Neural cell (in vitro differentiated cells): Measurements from ENCODE around the gene TNS3. TPM values are rescaled to one million over a fixed set of nuclear protein-coding genes. Genes with fewer than 3 reads are reported as not detected.

ENCODE experiments used
- H2AFZ ChIP-seq: fragments of 200-600, 300-800 bp; sonication (generic), shearing (Covaris generic); 2 replicates; pipeline ENCODE4 v1.6.0; 2014; ENCODE audit warnings: low read depth, mild to moderate bottlenecking, antibody characterized with exemption, low read length, moderate library complexity
- H3F3A ChIP-seq: fragments of 200-600 bp; shearing (Covaris generic); 2 replicates; pipeline ENCODE4 v1.6.1; 2016; ENCODE audit warnings: mild to moderate bottlenecking, moderate library complexity, mixed read lengths, antibody characterized with exemption, low read length; ENCODE audit not compliant: insufficient read depth, poor library complexity, severe bottlenecking
- H3K27ac ChIP-seq: fragments of 200-600, 300-800 bp; sonication (generic), shearing (Covaris generic); 2 replicates; pipeline ENCODE4 v1.5.1; 2014; ENCODE audit warnings: mild to moderate bottlenecking, low read length, moderate library complexity
- H3K27me3 ChIP-seq: fragments of 300-800, 200-600 bp; sonication (generic), shearing (Covaris generic); 2 replicates; pipeline ENCODE4 v1.6.0; 2014; ENCODE audit warnings: mild to moderate bottlenecking, low read depth, low read length, moderate library complexity; ENCODE audit not compliant: insufficient read depth
- H3K36me3 ChIP-seq: fragments of 300-800, 200-600 bp; sonication (generic), shearing (Covaris generic); 2 replicates; pipeline ENCODE4 v1.5.1; 2014; ENCODE audit warnings: mild to moderate bottlenecking, antibody characterized with exemption, low read length, moderate library complexity; ENCODE audit not compliant: insufficient read depth
- H3K4me2 ChIP-seq: fragments of 300-800, 200-600 bp; sonication (generic), shearing (Covaris generic); 2 replicates; pipeline ENCODE4 v1.6.0; 2014; ENCODE audit warnings: mild to moderate bottlenecking, low read length
- H3K4me3 ChIP-seq: fragments of 300-800, 200-600 bp; sonication (generic), shearing (Covaris generic); 2 replicates; pipeline ENCODE4 v1.5.1; 2014; ENCODE audit warnings: mild to moderate bottlenecking, low read length, moderate library complexity
- H3K79me2 ChIP-seq: fragments of 200-600 bp; shearing (Covaris generic); replicated peaks from 2 replicates; pipeline ENCODE4 v1.6.0; 2014; ENCODE audit warnings: mild to moderate bottlenecking, low read length, moderate library complexity; ENCODE audit not compliant: insufficient read depth
- H3K9ac ChIP-seq: fragments of 300-800, 200-600 bp; sonication (generic), shearing (Covaris generic); 2 replicates; pipeline ENCODE4 v1.6.1; 2016; ENCODE audit warnings: mild to moderate bottlenecking, low read length, mixed read lengths
- H3K9me2 ChIP-seq: fragments of 200-600 bp; shearing (Covaris generic); 2 replicates; pipeline ENCODE4 v1.6.1; 2016; ENCODE audit warnings: mild to moderate bottlenecking, low read length, mixed read lengths; ENCODE audit not compliant: insufficient read depth
- H3K9me3 ChIP-seq: fragments of 200-600, 300-800 bp; sonication (generic), shearing (Covaris generic); 2 replicates; pipeline ENCODE4 v1.6.1; 2016; ENCODE audit warnings: mild to moderate bottlenecking, mixed run types, low read length, moderate library complexity, mixed read lengths
- H4K20me1 ChIP-seq: fragments of 200-600 bp; shearing (Covaris generic); 2 replicates; pipeline ENCODE4 v1.6.1; 2016; ENCODE audit warnings: mild to moderate bottlenecking, mixed run types; ENCODE audit not compliant: insufficient read depth
- CTCF ChIP-seq: fragments of 450-650 bp; IDR thresholded peaks from 2 replicates; pipeline ENCODE4 v1.5.1; 2014; ENCODE audit warnings: antibody characterized with exemption, mild to moderate bottlenecking, moderate library complexity; ENCODE audit not compliant: poor library complexity, severe bottlenecking
- EP300 ChIP-seq: fragments of 450-650 bp; conservative IDR thresholded peaks from 2 replicates; pipeline ENCODE4 v1.6.1; 2014; ENCODE audit warnings: antibody characterized with exemption, mild to moderate bottlenecking, moderate library complexity; ENCODE audit not compliant: poor library complexity, severe bottlenecking
- EZH2 ChIP-seq: fragments of 200-600, 300-800 bp; shearing (Covaris generic), sonication (generic); IDR thresholded peaks from 2 replicates; pipeline ENCODE4 v1.6.1; 2014; ENCODE audit warnings: antibody characterized with exemption, low read length, borderline replicate concordance, mild to moderate bottlenecking; ENCODE audit not compliant: insufficient read depth, poor library complexity, severe bottlenecking
- MXI1 ChIP-seq: fragments of 450-650 bp; conservative IDR thresholded peaks from 2 replicates; pipeline ENCODE4 v1.6.1; 2014; ENCODE audit warnings: antibody characterized with exemption, mild to moderate bottlenecking; ENCODE audit not compliant: poor library complexity, severe bottlenecking
- POLR2AphosphoS5 ChIP-seq: IDR thresholded peaks from 2 replicates; pipeline ENCODE4 v1.6.1; 2012
- RAD21 ChIP-seq: fragments of 450-650 bp; conservative IDR thresholded peaks from 2 replicates; pipeline ENCODE4 v1.6.1; 2014; ENCODE audit warnings: antibody characterized with exemption, mild to moderate bottlenecking, moderate library complexity
- REST ChIP-seq: IDR thresholded peaks from 2 replicates; pipeline ENCODE4 v1.6.1; 2012; ENCODE audit warnings: borderline replicate concordance
- SMC3 ChIP-seq: fragments of 450-650 bp; conservative IDR thresholded peaks from 2 replicates; pipeline ENCODE4 v1.6.1; 2014; ENCODE audit warnings: antibody characterized with exemption, mild to moderate bottlenecking, moderate library complexity; ENCODE audit not compliant: poor library complexity
- TAF1 ChIP-seq: IDR thresholded peaks from 2 replicates; pipeline ENCODE4 v1.6.1; 2012; ENCODE audit warnings: low read depth
- polyA plus RNA-seq: library from polyadenylated mRNA; depleted of rRNA; stranded (reverse); fragments of >200 nt; gene quantifications from 2 replicates; pipeline ENCODE4 v1.2.3, GENCODE V29; 2014

Gene TNS3
- polyA plus RNA-seq, 1 donor from 2014 or later, result 0.58 TPM

- Histone ChIP-seq H3K4me3 (no peak overlapping the region), H4K20me1 (no peaks in the 10 kb centered on the region), H3K9me2 (no peaks in the 10 kb centered on the region), H3K36me3 (no peaks in the 10 kb centered on the region), H3K9ac (no peak overlapping the region), H2AFZ (no peak overlapping the region), H3K27ac (no peak overlapping the region), H3F3A (no peaks in the 10 kb centered on the region), H3K27me3 (peaks cover 22% of the 10 kb centered on the region), H3K9me3 (no peaks in the 10 kb centered on the region), H3K4me2 (no peak overlapping the region), H3K79me2 (no peaks in the 10 kb centered on the region)
- no peak for TF ChIP-seq MXI1
- no peak for TF ChIP-seq POLR2AphosphoS5
- TF ChIP-seq RAD21, result no peak
- TF ChIP-seq TAF1, result no peak
- TF ChIP-seq CTCF, result no peak
- no peak for TF ChIP-seq REST
- no peak for TF ChIP-seq EP300
- TF ChIP-seq EZH2, result no peak
- no peak for TF ChIP-seq SMC3
Measured at GRCh38 chr7:47579458-47579857, 2.5 kb downstream of the TNS3 start.

DNA sequence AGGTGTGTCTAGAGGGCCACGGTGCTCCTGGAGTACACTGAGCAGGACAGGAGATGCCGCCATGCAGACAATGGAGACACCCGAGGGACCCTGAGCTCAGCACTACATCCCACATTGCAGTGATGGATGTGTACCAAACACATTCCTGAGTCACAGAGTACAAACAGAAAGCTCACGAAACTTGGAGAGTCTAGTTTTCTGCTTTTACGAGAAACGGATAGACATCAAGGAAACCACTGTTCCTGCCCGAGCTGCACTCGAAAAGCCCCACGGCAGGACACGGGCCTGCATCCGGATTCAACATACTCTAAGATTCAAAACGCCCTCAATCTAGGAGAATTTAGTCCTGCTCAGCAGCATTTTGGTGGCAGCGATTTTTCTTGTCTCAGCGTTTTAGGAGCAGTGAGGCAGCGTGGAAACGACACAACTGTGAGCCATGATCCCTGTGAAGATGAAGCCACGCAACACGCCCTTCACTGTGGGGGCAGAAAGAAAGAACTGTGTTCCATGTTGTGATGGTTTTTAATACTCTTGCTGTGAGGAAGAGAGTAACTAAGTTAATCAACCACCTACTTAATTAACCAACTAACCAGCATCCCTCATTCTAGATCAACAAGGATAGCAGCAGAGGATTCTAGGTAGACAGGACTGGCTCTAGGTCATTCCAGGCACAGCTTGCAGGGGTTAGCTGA, 3.2 kb downstream of the TNS3 start:
- no peak overlapping the region for H3K9ac ChIP-seq
- H3K27me3 ChIP-seq, result peaks cover 22% of the 10 kb centered on the region
- H3K27ac ChIP-seq, result no peak overlapping the region
- H3K4me3 ChIP-seq, result no peak overlapping the region
- no peak overlapping the region for H3K4me2 ChIP-seq
- H3K9me3 ChIP-seq, result no peaks in the 10 kb centered on the region
- H3K36me3 ChIP-seq, result no peaks in the 10 kb centered on the region
- no peak overlapping the region for H2AFZ ChIP-seq
- H3F3A ChIP-seq, result no peaks in the 10 kb centered on the region
- no peaks in the 10 kb centered on the region for H3K79me2 ChIP-seq
- no peaks in the 10 kb centered on the region for H4K20me1 ChIP-seq
- no peak for TF ChIP-seq MXI1
- no peak for TF ChIP-seq SMC3
- no peak for TF ChIP-seq TAF1
- TF ChIP-seq RAD21, result no peak
- TF ChIP-seq POLR2AphosphoS5, result no peak
- TF ChIP-seq EZH2, result no peak
- TF ChIP-seq CTCF, result no peak
- H3K9me2 ChIP-seq, result no peaks in the 10 kb centered on the region
